DND-41 (cell line): ENCODE results near the gene HES2.

Experiments
- ATAC-seq: fragments of 200-7000 bp; cut with Tn5 transposase; 3 replicates; pipeline ENCODE4 v1.9.1; 2021; ENCODE audit warnings: low read depth; ENCODE audit not compliant: insufficient read depth
- DNase-seq: peaks from one replicate; pipeline ENCODE4 v3.0.0-alpha.2; 2020
- H2AFZ ChIP-seq: 2 replicates; pipeline ENCODE4 v1.6.0; 2012; ENCODE audit warnings: low read depth, low read length
- H3K27ac ChIP-seq: 2 replicates; pipeline ENCODE4 v1.5.1; 2012; ENCODE audit warnings: low read length, inconsistent platforms
- H3K27me3 ChIP-seq: fragments of 200-600 bp; sonication (generic); 2 replicates; pipeline ENCODE4 v1.6.0; 2012; ENCODE audit warnings: low read length, mild to moderate bottlenecking, inconsistent platforms; ENCODE audit not compliant: insufficient read depth, poor library complexity
- H3K36me3 ChIP-seq: 2 replicates; pipeline ENCODE4 v1.5.1; 2012; ENCODE audit warnings: low read length, inconsistent platforms; ENCODE audit not compliant: insufficient read depth
- H3K4me1 ChIP-seq: 2 replicates; pipeline ENCODE4 v1.5.1; 2012; ENCODE audit warnings: mild to moderate bottlenecking, low read length; ENCODE audit not compliant: insufficient read depth
- H3K4me2 ChIP-seq: 2 replicates; pipeline ENCODE4 v1.6.0; 2012; ENCODE audit warnings: mild to moderate bottlenecking, moderate library complexity, low read length, inconsistent platforms; ENCODE audit not compliant: insufficient read depth
- H3K4me3 ChIP-seq, 2 experiments: fragments of 200-600 bp in 1 of 2; shearing (Covaris generic) in 1 of 2; 2 replicates each; pipeline ENCODE4 v1.5.1; 2012 to 2016; ENCODE audit warnings: inconsistent platforms in 2 of 2, low read length in 2 of 2, mild to moderate bottlenecking in 2 of 2, low read depth in 1 of 2, moderate library complexity in 1 of 2
- H3K79me2 ChIP-seq: 2 replicates; pipeline ENCODE4 v1.6.0; 2012; ENCODE audit warnings: low read length, inconsistent platforms; ENCODE audit not compliant: insufficient read depth
- H3K9ac ChIP-seq: 2 replicates; pipeline ENCODE4 v1.6.0; 2012; ENCODE audit warnings: low read depth, mild to moderate bottlenecking, inconsistent platforms, low read length, moderate library complexity
- H3K9me3 ChIP-seq: 2 replicates; pipeline ENCODE4 v1.5.1; 2012; ENCODE audit warnings: low read length, moderate library complexity, mild to moderate bottlenecking, inconsistent platforms; ENCODE audit not compliant: insufficient read depth, severe bottlenecking
- H4K20me1 ChIP-seq: 2 replicates; pipeline ENCODE4 v1.6.0; 2012; ENCODE audit warnings: low read length; ENCODE audit not compliant: insufficient read depth
- EZH2 ChIP-seq: IDR thresholded peaks from 3 replicates; pipeline ENCODE4 v1.6.1; 2012; ENCODE audit warnings: borderline replicate concordance, low read depth, mild to moderate bottlenecking, moderate library complexity, low read length, inconsistent platforms; ENCODE audit not compliant: severe bottlenecking
- TF ChIP-seq, protein P1 (sequence below): IDR thresholded peaks from 2 replicates; pipeline ENCODE4 v1.5.1; 2012; ENCODE audit warnings: borderline replicate concordance, low read length, moderate library complexity, mild to moderate bottlenecking; ENCODE audit not compliant: poor library complexity, severe bottlenecking; ENCODE audit errors: extremely low read depth

Gene HES2

GRCh38 chr1:6467224-6467623 is 47.5 kb upstream of the HES2 start:
- H2AFZ ChIP-seq, result no peak overlapping the region
- H3K27ac ChIP-seq, result no peak overlapping the region
- DNase-seq (no peak), ATAC-seq (no peak)
- TF ChIP-seq, protein P1, sequence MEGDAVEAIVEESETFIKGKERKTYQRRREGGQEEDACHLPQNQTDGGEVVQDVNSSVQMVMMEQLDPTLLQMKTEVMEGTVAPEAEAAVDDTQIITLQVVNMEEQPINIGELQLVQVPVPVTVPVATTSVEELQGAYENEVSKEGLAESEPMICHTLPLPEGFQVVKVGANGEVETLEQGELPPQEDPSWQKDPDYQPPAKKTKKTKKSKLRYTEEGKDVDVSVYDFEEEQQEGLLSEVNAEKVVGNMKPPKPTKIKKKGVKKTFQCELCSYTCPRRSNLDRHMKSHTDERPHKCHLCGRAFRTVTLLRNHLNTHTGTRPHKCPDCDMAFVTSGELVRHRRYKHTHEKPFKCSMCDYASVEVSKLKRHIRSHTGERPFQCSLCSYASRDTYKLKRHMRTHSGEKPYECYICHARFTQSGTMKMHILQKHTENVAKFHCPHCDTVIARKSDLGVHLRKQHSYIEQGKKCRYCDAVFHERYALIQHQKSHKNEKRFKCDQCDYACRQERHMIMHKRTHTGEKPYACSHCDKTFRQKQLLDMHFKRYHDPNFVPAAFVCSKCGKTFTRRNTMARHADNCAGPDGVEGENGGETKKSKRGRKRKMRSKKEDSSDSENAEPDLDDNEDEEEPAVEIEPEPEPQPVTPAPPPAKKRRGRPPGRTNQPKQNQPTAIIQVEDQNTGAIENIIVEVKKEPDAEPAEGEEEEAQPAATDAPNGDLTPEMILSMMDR, result no peak
- no peak for TF ChIP-seq EZH2
- peaks cover 4% of the 10 kb centered on the region; the same call in 1 of the 2 replicates for H4K20me1 ChIP-seq
- H3K27me3 ChIP-seq, result peaks cover 13% of the 10 kb centered on the region
- no peaks in the 10 kb centered on the region for H3K79me2 ChIP-seq
- H3K9me3 ChIP-seq, result no peaks in the 10 kb centered on the region
- no peak overlapping the region for H3K4me2 ChIP-seq
- no peak overlapping the region for H3K4me3 ChIP-seq
- no peak overlapping the region for H3K9ac ChIP-seq
- H3K36me3 ChIP-seq, result no peaks in the 10 kb centered on the region
- H3K4me1 ChIP-seq, result no peaks in the 10 kb centered on the region

GRCh38 chr1:6466751-6467150 is 47.0 kb upstream of the HES2 start:
- no peak overlapping the region for H3K4me2 ChIP-seq
- no peak for ATAC-seq
- no peak overlapping the region for H2AFZ ChIP-seq
- peaks cover 13% of the 10 kb centered on the region for H3K27me3 ChIP-seq
- peaks cover 4% of the 10 kb centered on the region; the same call in 1 of the 2 replicates for H4K20me1 ChIP-seq
- no peaks in the 10 kb centered on the region for H3K79me2 ChIP-seq
- TF ChIP-seq EZH2, result no peak
- TF ChIP-seq, protein P1, result no peak
- no peak for DNase-seq
- no peaks in the 10 kb centered on the region for H3K4me1 ChIP-seq
- no peak overlapping the region for H3K27ac ChIP-seq
- no peaks in the 10 kb centered on the region for H3K9me3 ChIP-seq
- H3K36me3 ChIP-seq, result no peaks in the 10 kb centered on the region
- no peak overlapping the region for H3K4me3 ChIP-seq
- H3K9ac ChIP-seq, result no peak overlapping the region

- H3K27me3 ChIP-seq, result peaks cover 13% of the 10 kb centered on the region
- peaks cover 3% of the 10 kb centered on the region for H3K4me1 ChIP-seq
- TF ChIP-seq, protein P1, result no peak
- TF ChIP-seq EZH2, result no peak
- H3K36me3 ChIP-seq, result no peaks in the 10 kb centered on the region
- H3K9ac ChIP-seq, result no peak within 1 kb of the TSS
- H3K27ac ChIP-seq, result no peak within 1 kb of the TSS
- H2AFZ ChIP-seq, result no peak within 1 kb of the TSS
- DNase-seq (no peak), ATAC-seq (peak; percentile 68)
- peaks cover 4% of the 10 kb centered on the region; the same call in 1 of the 2 replicates for H4K20me1 ChIP-seq
- no peak within 1 kb of the TSS for H3K4me3 ChIP-seq
- no peak within 1 kb of the TSS for H3K4me2 ChIP-seq
- H3K79me2 ChIP-seq, result no peaks in the 10 kb centered on the region
- H3K9me3 ChIP-seq, result no peaks in the 10 kb centered on the region
These were observed 46.3 kb upstream of the HES2 start, which contains the start of gene TNFRSF25 for GRCh38 chr1:6466023-6466422. Gene TNFRSF25, minus strand, starts transcription at chr1:6466173. Its CDS starts 66 bp downstream, at chr1:6466107.
